Activated effector memory CD4-positive, alpha-beta T cell treated with Interleukin-2 at 50 U/mL for 16 hours (primary cell): ENCODE measurements around the gene NSUN5.
"Not testable (repeated sequence)": the region's sequence is repeated elsewhere in the genome, so short reads cannot be mapped to it uniquely, and the experiment has no call there.

Experiments
- DNase-seq: peaks from one replicate; pipeline ENCODE4 v3.0.0-alpha.2; 2020

Gene NSUN5

DNA sequence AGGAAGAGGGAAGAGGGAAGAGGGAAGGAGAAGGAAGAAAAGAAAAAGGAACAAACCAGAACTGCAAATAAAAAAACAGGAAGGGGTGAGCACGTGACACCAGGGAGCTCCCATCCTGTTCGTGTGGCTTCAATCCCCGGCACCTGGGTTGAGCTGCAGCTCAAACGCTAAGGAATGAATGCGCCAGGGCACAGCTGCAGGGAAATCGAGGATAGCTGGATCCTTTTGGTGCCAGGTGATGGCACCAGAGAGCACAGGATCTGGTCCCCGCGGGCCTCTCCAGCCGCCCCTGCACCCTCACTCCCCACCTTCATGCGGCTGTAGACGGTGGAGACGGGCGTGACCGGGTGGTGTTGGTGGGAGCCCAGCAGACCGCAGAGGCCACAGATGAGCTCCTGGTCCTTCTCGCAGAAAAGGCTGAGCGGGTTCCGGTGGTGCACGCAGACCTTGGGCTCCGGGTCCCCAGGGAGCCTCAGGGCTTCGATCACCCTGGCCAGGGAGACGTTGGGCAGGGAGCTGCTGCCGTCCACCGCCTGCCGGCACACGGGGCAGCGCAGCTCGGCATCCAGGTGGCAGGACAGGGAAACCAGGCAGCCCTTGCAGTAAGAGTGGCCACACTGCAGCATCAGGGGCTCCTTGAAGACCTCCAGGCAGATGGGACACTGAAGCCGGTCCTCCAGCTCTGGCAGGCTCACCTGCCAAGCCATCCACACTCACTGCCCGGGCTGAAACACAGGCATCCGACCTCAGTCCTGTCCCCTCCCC is 15.6 kb upstream of the NSUN5 start:
- peak; percentile 39 for DNase-seq

DNA sequence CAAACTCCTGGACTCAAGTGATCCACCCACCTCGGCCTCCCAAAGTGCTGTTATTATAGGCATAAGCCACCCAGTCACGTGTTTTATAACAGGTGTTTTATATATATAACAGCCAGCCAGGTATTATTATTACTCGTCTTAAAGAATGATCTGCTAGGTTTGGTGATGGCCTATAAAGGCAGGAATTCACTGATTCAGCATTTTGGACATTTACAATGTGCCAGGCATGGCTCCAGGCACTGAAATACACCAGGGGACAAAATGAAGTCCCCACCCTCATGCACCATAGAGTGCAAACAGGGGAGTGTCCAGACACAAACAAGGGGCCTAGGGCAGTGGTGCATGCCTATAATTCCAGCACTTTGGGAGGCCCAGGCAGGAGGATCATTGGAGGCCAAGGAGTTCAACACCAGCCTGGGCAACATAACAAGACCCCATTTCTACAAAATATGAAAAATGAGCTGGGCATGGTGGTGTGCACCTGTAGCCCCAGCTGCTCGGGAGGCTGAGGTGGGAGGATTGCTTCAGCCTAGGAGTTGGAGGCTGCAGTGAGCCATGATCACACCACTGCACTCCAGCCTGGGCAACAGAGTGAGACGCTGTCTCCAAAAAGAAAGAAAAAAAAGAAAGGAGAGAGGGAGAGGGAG is 14.9 kb upstream of the NSUN5 start:
- not testable (repeated sequence) for DNase-seq

DNA sequence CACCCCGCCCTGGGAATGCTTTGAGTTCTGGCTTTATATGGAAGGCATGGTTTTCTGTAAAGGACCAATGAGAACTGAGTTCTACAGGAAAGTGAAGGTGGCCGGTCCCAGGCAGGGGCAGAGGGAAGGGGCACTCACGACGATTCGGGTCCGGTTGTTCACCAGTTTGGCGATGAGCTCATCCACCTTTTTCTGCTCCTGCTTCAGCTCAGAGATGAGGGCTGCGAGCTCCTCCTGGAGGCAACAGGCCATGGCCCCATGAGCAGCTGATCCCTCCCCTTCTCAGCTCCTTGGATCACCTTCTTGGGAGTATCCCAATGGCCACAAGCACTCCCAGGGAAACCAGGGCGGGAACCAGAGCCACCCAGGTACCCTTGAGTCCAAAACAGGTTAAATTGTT is 11.4 kb upstream of the NSUN5 start:
- not testable (repeated sequence) for DNase-seq

DNA sequence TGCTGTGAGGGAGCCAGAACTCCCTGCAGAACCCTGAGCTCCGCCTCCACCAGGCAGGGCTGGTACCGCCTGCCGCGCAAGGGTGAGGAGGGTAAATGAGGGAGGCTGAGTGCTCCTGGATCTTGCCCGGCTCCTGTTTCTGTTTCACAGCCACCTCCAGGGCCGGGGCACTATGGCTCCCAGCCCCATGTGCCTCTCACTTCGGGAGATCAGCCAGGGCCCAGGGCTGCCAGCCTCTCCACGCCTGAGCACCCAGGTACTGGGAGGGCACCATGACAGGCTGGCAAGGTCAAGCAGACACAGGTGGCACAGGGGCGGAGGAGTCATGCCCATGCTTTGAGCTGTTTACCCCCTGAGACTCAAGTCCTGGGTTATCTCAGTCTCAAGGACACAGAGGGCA is 10.9 kb upstream of the NSUN5 start:
- not testable (repeated sequence) for DNase-seq

DNA sequence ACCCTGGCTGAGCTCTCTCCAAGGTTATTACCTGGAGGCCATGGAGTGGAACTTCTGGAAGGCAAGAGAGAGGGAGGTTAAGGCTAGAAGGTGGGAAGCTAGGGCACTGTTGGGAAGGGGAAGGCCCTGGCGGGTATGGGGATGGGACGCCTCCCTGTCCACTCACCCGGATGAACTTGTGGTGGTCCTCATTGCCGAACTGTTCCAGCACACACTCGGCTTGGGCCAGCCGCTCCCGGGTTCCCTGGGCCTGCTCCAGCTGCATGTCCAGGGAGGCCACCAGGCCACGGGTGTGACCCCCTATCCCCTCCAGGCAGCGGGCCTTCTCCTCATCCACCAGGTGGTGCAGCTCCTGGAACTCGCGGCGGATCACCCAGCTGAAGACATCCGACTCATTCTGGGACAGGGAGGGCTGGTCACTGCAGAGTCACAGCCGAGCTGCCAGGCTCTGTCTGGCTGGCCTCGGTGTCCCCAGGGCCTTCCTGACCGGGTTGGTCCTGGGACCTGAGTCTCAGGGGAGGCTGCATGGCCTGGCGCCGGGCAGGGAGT is 10.1 kb upstream of the NSUN5 start:
- not testable (repeated sequence) for DNase-seq

DNA sequence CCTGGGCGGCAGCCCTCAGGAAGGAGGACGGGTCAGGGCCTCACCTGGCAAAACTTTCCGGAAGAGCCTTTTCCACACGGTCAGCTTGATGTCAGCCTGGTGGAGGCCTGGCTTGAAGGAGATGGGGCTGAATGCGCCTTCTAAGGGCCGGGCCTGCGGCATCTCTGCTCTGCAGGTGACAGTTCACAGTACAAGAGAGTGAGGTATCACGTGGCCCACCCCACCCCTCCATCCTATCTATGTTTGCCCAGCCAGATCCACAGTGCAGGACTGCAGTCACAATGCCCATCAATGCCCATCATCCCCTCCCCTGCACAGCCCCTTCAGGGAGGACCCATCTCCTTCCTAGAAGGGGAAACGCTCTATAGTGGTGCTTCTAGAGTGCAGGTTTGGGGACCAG is 7.9 kb upstream of the NSUN5 start:
- DNase-seq: no peak

DNA sequence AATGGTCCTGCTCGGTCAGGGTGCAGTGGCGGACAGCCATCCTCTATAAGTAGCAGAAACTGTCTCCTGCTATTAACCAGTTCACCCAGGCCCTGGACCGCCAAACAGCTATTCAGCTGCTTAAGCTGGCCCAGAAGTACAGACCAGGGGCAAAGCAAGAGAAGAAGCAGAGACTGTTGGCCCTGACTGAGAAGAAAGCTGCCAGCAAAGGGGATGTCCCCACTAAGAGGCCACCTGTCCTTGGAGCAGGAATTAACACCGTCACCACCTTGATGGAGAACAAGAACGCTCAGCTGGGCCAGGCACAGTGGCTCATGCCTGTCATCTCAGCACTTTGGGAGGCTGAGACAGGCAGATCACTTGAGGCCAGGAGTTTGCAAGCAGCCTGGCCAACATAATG is 5.6 kb upstream of the NSUN5 start:
- DNase-seq: no peak

DNA sequence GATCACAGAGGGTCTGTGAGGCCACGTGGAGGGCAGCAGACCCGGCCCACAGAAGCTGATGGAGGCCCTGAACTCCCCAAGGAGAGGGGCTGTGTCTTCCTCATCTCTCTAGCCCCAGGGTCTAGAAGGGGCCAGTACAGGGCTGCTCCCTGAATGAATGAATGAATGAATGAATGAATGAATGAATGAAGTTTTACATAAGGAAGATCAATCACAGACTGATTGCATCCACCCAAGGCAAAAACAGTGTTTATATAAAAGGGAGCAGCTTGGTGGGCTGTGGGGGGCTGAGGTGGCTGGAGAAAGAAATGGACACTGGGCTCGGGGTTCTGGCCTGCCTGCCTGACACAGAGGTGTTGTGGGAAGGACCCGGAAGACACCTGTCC is 4.9 kb upstream of the NSUN5 start:
- no peak for DNase-seq

DNA sequence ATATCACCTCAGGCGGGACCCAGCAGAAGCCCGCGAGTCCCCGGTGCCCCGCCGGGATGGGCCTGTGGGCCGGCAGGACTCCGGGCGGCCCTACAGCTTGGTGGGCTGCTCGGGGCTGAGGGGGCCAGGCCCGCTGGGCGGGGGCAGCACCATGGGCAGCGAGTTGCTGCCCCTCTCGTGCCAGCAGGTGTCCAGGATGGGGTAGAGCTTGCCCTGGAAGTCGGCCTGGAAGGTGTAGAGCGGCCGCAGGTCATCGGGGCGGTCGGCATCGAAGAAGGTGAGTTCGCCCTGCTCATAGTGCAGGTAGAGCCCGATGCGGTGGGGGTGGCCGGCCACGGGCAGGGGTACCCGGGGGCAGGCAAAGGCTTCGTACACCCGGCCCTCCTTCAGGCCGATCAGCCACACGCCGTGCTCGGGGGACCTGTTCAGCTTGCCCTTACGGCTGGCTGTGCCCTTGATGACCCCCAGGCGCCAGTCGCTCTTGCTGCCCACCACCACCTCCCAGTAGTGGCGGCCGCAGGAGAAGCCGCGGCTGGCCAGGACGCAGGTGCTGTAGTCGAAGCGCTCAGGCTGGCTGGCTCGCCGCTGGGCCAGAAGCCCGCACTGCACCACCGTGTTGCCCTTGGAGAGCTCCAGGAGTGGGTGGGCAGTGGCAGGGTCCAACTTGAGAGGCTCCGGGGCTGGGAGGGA is 4.3 kb upstream of the NSUN5 start:
- no peak for DNase-seq

DNA sequence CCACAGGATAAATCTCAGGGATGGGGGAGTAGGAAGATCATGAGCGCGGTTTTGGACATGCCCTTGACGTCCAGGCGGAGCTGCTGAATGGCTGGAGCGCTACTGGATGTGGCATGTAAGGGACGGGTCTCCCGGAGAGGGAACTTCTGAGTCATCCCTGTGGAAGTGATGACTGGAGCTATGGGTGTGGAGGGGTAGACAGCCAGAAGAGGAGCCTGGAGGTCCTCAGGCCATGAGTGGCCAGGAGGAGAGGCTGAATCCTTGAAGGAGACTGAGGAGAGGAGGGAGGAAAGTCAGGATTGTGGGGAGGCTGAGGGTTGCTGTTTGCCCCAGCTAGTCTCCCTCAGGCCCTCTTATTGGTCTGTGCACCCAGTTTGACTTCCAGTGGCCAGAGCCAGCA is 2.8 kb upstream of the NSUN5 start:
- not testable (repeated sequence) for DNase-seq

DNA sequence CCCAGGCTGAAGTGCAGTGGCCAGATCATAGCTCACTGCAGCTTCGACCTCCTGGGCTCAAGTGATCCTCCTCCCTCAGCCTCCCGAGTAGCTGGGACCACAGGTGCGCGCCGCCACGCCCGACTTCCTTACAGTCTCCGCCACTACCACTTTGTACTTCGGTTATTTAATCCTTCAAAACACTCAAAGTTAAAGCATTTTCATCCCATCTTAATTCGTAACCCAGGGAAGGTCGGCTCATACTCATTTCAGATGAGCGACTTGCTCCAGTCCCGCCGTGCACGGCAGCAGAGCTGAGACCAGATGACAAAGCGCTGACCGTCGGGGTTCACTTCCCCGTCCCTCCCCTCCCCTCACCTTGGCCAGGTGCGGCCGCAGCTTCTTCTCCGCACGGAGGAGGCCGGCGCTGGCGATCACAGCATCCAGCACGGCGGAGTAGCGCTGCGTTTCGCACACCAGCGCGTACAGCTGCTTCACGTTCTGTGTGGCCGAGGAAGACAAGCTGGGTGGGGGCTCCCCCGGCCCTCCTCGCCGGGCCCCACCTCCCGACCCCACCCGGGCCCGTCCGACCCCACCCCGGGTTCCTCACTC is 457 bp downstream of the NSUN5 start:
- DNase-seq: no peak

DNA sequence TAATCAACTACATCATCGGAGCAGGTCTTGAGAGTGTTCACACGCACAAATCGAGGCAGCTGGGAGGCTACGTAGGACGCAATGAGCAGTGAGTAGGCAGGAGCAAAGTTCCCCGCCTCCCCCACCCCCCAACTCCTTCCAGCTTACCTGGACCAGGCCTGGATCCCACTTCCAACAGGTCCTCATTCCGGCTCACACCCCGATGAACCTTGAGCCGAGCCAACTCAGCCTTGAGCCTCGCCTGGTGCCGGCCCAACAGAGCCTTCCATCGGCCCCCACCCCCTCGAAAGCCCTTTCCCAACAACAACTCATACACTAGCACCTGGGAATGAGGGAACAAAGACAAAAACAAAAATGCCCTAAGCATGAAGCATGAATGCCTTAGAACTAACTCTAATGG is 1.2 kb downstream of the NSUN5 start:
- DNase-seq: no peak

DNA sequence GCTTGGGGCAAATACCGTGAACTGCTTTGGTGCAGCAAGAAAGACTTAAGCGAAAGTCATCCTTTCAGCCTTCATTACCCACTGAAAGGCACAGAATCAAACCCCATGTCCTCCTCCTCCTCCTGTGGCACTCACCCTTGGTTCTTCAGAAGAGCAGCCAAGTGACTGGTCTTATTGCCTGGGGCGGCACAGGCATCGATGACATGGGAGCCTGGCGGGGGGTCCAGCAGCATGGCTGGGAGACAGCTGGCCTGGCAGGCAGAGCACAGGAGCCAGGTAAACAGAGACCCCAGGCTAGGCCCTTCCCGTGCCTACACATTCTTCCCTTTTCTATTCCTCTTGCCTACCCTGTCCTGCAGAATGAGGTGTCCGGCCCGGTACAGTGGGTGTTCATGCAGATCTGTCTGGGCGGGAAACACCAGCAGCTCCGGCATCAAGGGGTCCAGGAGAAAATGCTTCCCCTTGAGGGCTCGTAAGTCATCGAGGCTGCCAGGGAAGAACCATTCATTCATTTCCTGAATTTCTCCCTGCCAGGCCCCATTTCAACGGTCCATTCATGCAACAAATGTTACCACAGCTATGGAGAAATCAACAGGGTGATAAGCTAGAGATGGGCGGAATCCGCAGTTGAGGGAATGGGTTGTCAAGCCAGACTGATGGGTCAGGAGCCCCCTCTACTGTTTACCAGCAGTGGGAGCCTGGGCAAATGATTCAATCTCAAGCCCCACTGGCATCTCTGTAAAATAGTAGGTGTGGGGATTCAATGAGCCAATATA is 3.8 kb downstream of the NSUN5 start:
- DNase-seq: not testable (repeated sequence)

DNA sequence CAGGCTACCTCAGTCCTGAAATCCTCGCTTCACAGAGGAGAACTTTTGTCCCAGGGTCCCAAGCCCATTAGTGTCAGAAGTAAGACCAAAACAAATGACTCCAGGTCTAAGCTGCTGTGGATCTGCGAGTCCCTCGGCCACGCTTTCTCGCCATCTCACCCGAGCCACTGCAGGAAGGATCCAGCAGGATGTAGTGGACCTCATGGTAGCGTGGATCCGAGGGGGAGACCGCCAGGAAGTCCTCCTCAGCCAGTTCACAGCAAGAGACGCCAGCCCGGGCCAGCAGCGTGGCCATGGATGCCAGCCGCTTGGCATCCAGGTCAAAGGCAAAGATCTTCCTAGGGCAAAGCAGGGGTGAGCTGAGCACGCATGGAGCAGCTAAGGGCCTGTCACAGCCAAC is 4.6 kb downstream of the NSUN5 start:
- DNase-seq: no peak

DNA sequence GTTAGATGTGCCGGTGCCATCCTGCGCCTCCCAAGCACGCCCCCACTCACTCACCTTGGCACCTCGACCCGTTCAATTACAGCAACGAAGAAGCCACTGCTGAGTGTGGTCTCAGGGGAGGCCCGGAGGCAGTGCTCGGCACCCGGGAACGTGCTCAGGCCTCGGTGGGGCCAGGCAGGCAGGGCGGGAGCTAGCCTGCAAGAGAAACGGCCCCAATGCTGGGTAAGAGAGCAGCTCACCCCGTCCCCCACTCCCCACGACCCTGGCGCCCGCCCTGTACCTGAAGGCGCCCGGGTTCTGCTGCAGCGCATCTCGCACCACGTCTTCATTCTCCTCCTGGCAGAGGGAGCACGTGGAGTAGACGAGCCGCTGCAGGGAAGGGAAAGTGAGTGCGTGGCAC is 5.1 kb downstream of the NSUN5 start:
- DNase-seq: no peak

DNA sequence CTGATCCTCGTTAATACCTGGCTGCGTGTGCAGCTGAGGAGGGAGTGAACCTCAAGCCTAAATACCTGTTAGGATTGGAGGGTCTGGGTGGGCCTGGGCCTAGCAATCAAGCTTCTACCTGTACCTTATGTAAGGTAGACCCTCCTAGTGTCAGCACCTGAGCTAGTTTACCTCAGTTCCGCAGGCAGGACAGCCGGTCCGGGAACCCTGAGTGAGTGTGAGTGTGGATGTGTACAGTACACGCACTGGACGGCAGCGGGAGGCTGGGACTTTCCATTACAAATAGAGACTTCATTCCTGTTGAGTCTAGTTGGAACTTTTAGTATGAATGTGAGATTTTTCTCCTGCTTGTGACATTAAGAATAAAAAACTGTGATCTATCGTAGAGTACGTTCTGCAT is 5.8 kb downstream of the NSUN5 start:
- DNase-seq: not testable (repeated sequence)

DNA sequence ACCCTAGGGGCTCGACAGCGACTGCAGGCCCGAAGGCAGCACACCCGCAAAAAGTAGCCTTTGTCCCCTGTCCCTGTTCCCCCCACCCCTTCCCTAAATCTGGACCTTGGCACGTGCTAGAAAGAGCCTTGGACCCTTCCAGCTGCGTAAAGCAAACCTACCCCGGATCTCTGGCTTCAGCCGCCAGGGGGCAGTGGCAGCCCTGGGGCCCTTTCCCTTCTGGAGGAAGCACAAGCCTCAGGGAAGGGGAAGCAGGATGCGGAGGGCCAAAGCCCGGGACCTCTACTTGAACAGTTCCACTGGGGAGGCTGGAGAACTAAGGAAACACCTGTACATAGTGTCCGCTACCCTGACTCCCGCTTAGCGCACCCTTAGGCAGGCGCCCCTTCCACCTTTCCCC is 7.5 kb downstream of the NSUN5 start:
- DNase-seq: not testable (repeated sequence)

DNA sequence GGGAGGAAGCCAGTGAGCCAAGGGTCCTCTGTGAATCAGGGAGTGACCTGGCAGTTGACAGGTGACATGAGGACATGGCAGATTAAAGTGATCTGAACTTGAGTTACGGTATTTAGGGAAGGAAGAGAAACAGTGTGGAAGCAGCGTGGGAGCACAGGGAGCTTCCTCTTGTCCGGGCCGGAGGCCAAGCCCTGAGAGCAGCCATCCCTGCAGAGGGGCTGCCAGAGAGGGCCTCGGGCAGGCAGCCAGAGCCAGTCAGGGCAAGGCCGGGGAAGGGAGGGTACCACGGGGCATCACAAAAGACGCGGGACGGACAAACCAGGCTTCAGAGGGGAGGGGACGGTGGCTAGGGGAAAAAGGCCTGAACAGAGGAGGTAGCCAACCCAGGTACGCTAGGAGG is 8.8 kb downstream of the NSUN5 start:
- not testable (repeated sequence) for DNase-seq

DNA sequence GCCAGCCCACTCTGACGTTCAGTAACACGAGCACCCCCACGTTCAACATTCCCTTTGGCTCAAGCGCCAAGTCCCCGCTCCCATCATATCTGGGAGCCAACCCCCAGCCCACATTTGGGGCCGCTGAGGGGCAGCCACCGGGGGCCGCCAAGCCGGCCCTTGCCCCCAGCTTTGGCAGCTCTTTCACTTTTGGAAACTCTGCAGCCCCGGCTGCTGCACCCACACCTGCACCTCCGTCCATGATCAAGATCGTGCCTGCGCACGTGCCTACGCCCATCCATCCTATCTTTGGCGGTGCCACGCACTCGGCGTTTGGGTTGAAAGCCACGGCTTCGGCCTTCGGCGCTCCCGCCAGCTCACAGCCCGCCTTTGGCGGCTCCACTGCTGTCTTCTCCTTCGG is 10.9 kb downstream of the NSUN5 start:
- not testable (repeated sequence) for DNase-seq

DNA sequence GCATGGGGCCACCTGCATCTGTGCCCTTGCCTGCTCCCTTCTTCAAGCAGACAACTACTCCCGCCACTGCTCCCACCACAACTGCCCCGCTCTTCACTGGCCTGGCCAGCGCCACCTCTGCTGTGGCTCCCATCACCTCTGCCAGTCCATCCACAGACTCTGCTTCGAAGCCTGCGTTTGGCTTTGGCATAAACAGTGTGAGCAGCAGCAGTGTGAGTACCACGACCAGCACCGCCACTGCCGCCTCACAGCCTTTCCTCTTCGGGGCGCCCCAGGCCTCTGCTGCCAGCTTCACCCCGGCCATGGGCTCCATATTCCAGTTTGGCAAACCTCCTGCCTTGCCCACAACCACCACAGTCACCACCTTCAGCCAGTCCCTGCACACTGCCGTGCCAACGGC is 11.4 kb downstream of the NSUN5 start:
- not testable (repeated sequence) for DNase-seq

DNA sequence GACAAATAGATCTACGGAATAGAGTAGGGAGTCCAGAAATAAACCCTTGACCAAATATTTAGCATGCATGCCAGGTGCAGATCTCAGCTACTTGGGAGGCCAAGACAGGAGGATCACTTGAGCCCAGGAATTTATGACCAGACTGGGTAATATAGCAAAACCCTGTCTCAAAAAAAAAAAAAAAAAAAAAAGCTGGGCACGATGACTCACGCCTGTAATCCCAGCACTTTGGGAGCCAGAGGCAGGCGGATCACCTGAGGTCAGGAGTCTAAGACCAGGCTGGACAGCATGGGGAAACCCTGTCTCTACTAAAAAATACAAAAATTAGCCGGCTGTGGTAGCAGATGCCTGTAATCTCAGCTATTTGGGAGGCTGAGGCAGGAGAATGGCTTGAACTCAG is 31.4 kb downstream of the NSUN5 start:
- not testable (repeated sequence) for DNase-seq

DNA sequence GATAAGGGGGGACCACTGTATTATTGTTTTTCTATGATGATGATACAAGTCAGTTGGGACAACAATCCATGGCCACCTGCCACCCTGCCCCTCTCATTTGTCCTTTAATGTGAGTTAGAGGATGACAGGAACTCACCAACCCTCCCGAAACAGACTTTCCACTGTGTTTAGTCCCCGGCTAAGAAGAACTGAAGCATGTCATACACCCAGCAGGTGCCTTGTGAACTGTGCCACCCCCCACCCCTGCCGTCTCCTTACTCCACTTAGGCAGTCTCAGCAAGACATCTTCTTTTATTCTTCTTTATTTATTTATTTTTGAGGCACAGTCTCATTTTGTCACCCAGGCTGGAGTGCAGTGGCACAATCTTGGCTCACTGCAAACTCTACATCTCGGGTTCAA is 40.8 kb downstream of the NSUN5 start:
- DNase-seq: not testable (repeated sequence)
